HCT116 (cell line): ENCODE results near the gene CFAP99. TPM values are rescaled to one million over a fixed set of nuclear protein-coding genes. Genes with fewer than 3 reads are reported as not detected.

Experiments
- ATAC-seq: fragments of 200-7000 bp; cut with Tn5 transposase; 2 replicates; pipeline ENCODE4 v1.9.1; 2020; ENCODE audit warnings: mild to moderate bottlenecking, moderate library complexity
- BruUV-seq: library from RNA; stranded (reverse); fragments of 400-500 nt; replicated peaks from 2 replicates; lab custom pipeline; 2021; lab: Mats Ljungman, UMichigan
- CTCF ChIA-PET: fragments of 300-600 bp; sonication (Branson Sonifier 250); formaldehyde crosslinking; loops from one replicate; lab custom pipeline; 2021; ENCODE audit warnings: antibody characterized with exemption; lab: Charles Lee
- POLR2A ChIA-PET: fragments of 300-600, 350-600 bp; sonication (Branson Sonifier 250); formaldehyde crosslinking; loops from one replicate; lab custom pipeline; 2021; ENCODE audit warnings: antibody characterized with exemption; lab: Charles Lee
- RAD21 ChIA-PET, 2 experiments: fragments of 300-600 bp; sonication (Branson Sonifier 250); formaldehyde crosslinking; loops; one replicate each; lab custom pipeline; 2023; ENCODE audit warnings: low total read pairs in 2 of 2; ENCODE audit not compliant: uncharacterized antibody in 2 of 2, unreplicated experiment in 2 of 2, low non-redundant PET in 1 of 2; lab: Charles Lee
- DNase-seq: peaks from one replicate; pipeline ENCODE4 v3.0.0-alpha.2; 2010; ENCODE audit warnings: low read depth, low spot score
- H2AFZ ChIP-seq: fragments of 200-600 bp; shearing (Covaris generic), sonication (generic); 2 replicates; pipeline ENCODE4 v1.6.1; 2017; ENCODE audit warnings: low read depth, mixed run types, mixed read lengths, antibody characterized with exemption, low read length; ENCODE audit not compliant: poor library complexity, severe bottlenecking
- H3K27ac ChIP-seq: 2 replicates; pipeline ENCODE4 v1.5.1; 2012; ENCODE audit warnings: low read depth, low read length
- H3K27me3 ChIP-seq: fragments of 200-600 bp; sonication (generic); 2 replicates; pipeline ENCODE4 v1.6.1; 2016; ENCODE audit warnings: mixed run types, low read length, mixed read lengths; ENCODE audit not compliant: insufficient read depth
- H3K36me3 ChIP-seq, 2 experiments: fragments of 200-500 bp in 1 of 2; fragments of 200-600 bp in 1 of 2; sonication (Bioruptor generic) in 1 of 2; sonication (generic) in 1 of 2; 2 replicates each; pipeline versions ENCODE4 v1.5.1 to v1.6.1; 2014 to 2016; ENCODE audit warnings: low read length in 2 of 2, inconsistent platforms in 1 of 2, mixed read lengths in 1 of 2, mixed run types in 1 of 2; ENCODE audit not compliant: insufficient read depth in 2 of 2, control insufficient read depth in 1 of 2
- H3K4me1 ChIP-seq, 2 experiments: fragments of 200-600 bp in 1 of 2; sonication (generic) in 1 of 2; 2 replicates each; pipeline versions ENCODE4 v1.5.1 to v1.6.1; 2012 to 2017; ENCODE audit warnings: low read length in 2 of 2, inconsistent platforms in 1 of 2, mild to moderate bottlenecking in 1 of 2, mixed read lengths in 1 of 2, mixed run types in 1 of 2, moderate library complexity in 1 of 2; ENCODE audit not compliant: insufficient read depth in 2 of 2, control insufficient read depth in 1 of 2
- H3K4me2 ChIP-seq: fragments of 200-600 bp; sonication (generic); 2 replicates; pipeline ENCODE4 v1.6.1; 2017; ENCODE audit warnings: mixed run types, low read length, mixed read lengths
- H3K4me3 ChIP-seq, 2 experiments: fragments of 200-600 bp in 1 of 2; sonication (generic) in 1 of 2; replicated peaks in 1 of 2; 2 replicates each; pipeline ENCODE4 v1.5.1; 2011 to 2016; ENCODE audit warnings: low read length in 2 of 2, control low read depth in 1 of 2, low read depth in 1 of 2, mild to moderate bottlenecking in 1 of 2, mixed read lengths in 1 of 2, mixed run types in 1 of 2
- H3K79me2 ChIP-seq: fragments of 200-600 bp; sonication (generic); 2 replicates; pipeline ENCODE4 v1.6.1; 2017; ENCODE audit warnings: mild to moderate bottlenecking, mixed run types, low read length, moderate library complexity, mixed read lengths; ENCODE audit not compliant: insufficient read depth
- H3K9ac ChIP-seq: fragments of 200-600 bp; sonication (generic); 2 replicates; pipeline ENCODE4 v1.6.1; 2016; ENCODE audit warnings: low read length, mixed read lengths
- H3K9me2 ChIP-seq: fragments of 200-600 bp; sonication (generic), shearing (Covaris generic); 2 replicates; pipeline ENCODE4 v1.6.1; 2017; ENCODE audit warnings: mixed run types, mild to moderate bottlenecking, moderate library complexity; ENCODE audit not compliant: insufficient read depth
- H3K9me3 ChIP-seq, 2 experiments: fragments of 200-500 bp in 1 of 2; fragments of 200-600 bp in 1 of 2; sonication (Bioruptor generic) in 1 of 2; sonication (generic) in 1 of 2; 2 replicates each; pipeline ENCODE4 v1.6.1; 2014 to 2017; ENCODE audit warnings: low read length in 2 of 2, mixed read lengths in 2 of 2, inconsistent platforms in 1 of 2, low read depth in 1 of 2, mild to moderate bottlenecking in 1 of 2, mixed run types in 1 of 2, moderate library complexity in 1 of 2; ENCODE audit not compliant: control insufficient read depth in 1 of 2, insufficient read depth in 1 of 2
- H4K20me1 ChIP-seq: fragments of 200-600 bp; sonication (generic), shearing (Covaris generic); 2 replicates; pipeline ENCODE4 v1.6.1; 2017; ENCODE audit warnings: mixed run types, mild to moderate bottlenecking, moderate library complexity; ENCODE audit not compliant: insufficient read depth
- EZH2phosphoT487 ChIP-seq: fragments of 200-600 bp; IDR thresholded peaks from 2 replicates; pipeline ENCODE4 v1.6.1; 2018; ENCODE audit warnings: antibody characterized with exemption, borderline replicate concordance
- POLR2A ChIP-seq: IDR thresholded peaks from 2 replicates; pipeline ENCODE4 v1.7.0; 2011; ENCODE audit warnings: borderline replicate concordance; ENCODE audit not compliant: insufficient read depth, insufficient read length; ENCODE audit errors: extremely low read depth
- RAD21 ChIP-seq: IDR thresholded peaks from 2 replicates; pipeline ENCODE4 v1.6.1; 2012; ENCODE audit warnings: low read depth, mild to moderate bottlenecking
- REST ChIP-seq: IDR thresholded peaks from 2 replicates; pipeline ENCODE4 v1.6.1; 2012; ENCODE audit warnings: low read depth
- SIN3A ChIP-seq: IDR thresholded peaks from 2 replicates; pipeline ENCODE4 v1.6.1; 2012; ENCODE audit warnings: low read depth
- SP1 ChIP-seq: IDR thresholded peaks from 2 replicates; pipeline ENCODE4 v1.6.1; 2012; ENCODE audit warnings: low read depth
- TCF7L2 ChIP-seq: IDR thresholded peaks from 2 replicates; pipeline ENCODE4 v1.7.0; 2011; ENCODE audit warnings: borderline replicate concordance, inconsistent platforms; ENCODE audit not compliant: insufficient read depth, insufficient read length; ENCODE audit errors: extremely low read depth
- ZFX ChIP-seq: fragments of 450-650 bp; IDR thresholded peaks from 2 replicates; pipeline ENCODE4 v1.6.1; 2017
- intact Hi-C: fragments of 100-400 bp; cut with micrococcal nuclease; formaldehyde crosslinking; loops from 2 replicates; pipeline ENCODE4 v1.10.0; 2022
- total RNA-seq: library from RNA; stranded (reverse); gene quantifications from one replicate; pipeline ENCODE4 v1.2.1, GENCODE V29; 2021; ENCODE audit not compliant: unreplicated experiment
- TF ChIP-seq, protein P1 (sequence below), 3 experiments: fragments of 200-600 bp in 1 of 3; sonication (generic) in 1 of 3; IDR thresholded peaks in 2 of 3; conservative IDR thresholded peaks in 1 of 3; 2 replicates each; pipeline ENCODE4 v1.5.1; 2012 to 2017; ENCODE audit warnings: low read depth in 2 of 3, low read length in 2 of 3, antibody characterized with exemption in 1 of 3, borderline replicate concordance in 1 of 3, control low read depth in 1 of 3, mild to moderate bottlenecking in 1 of 3, mixed read lengths in 1 of 3, mixed run types in 1 of 3, moderate library complexity in 1 of 3; ENCODE audit not compliant: insufficient read depth in 1 of 3

Gene CFAP99
- total RNA-seq, 1 experiment from 2014 or later, result 0.42 TPM

DNA sequence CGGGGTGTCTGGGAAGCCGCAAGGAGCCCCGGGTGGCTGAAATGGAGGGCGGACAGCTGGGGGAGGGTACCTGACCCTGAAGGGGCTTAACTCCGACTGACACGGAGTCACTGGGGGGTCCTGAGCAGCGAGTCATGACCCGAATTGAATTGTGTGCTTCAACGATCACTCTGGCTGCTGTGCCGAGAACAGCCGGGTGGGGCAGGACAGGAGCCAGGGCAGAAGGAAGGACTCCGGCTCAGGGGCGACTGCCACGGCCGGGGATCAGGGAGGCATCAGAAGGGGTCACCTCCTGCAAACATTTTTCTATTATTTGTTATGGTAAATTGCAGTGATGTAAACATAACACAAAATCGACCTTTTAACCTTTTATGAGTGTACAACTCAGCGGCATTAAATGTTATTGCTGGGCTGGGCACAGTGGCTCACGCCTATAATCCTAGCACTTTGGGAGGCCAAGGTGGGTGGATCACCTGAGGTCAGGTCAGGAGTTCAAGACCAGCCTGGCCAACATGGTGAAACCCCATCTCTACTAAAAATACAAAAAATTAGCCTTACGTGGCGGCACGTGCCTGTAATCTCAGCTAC lies 21.9 kb upstream of the CFAP99 start:
- ChIA-PET RAD21 (no interaction called here), POLR2A (no interaction called here), CTCF (no interaction called here)
- H3K27me3 ChIP-seq, result no peaks in the 10 kb centered on the region
- H3K4me1 ChIP-seq, result peaks cover 10 to 13% of the 10 kb centered on the region in 2 experiments
- no peak overlapping the region for H3K4me2 ChIP-seq
- no peaks in the 10 kb centered on the region for H4K20me1 ChIP-seq
- intact Hi-C loops, result no loop called here
- H3K4me3 ChIP-seq, result no peak overlapping the region
- TF ChIP-seq RAD21 (no peak), EZH2phosphoT487 (no peak), ZFX (no peak)
- TF ChIP-seq, protein P1, sequence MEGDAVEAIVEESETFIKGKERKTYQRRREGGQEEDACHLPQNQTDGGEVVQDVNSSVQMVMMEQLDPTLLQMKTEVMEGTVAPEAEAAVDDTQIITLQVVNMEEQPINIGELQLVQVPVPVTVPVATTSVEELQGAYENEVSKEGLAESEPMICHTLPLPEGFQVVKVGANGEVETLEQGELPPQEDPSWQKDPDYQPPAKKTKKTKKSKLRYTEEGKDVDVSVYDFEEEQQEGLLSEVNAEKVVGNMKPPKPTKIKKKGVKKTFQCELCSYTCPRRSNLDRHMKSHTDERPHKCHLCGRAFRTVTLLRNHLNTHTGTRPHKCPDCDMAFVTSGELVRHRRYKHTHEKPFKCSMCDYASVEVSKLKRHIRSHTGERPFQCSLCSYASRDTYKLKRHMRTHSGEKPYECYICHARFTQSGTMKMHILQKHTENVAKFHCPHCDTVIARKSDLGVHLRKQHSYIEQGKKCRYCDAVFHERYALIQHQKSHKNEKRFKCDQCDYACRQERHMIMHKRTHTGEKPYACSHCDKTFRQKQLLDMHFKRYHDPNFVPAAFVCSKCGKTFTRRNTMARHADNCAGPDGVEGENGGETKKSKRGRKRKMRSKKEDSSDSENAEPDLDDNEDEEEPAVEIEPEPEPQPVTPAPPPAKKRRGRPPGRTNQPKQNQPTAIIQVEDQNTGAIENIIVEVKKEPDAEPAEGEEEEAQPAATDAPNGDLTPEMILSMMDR (IDR thresholded peaks at IDR 0.05 in 2 of 3, conservative IDR thresholded peaks at IDR 0.05 in 1 of 3; ENCODE audit: borderline replicate concordance in 1 of 3, insufficient read depth in 1 of 3, low read depth in 2 of 3, low read length in 2 of 3), result no peak
- H3K27ac ChIP-seq, result no peak overlapping the region
- H3K9ac ChIP-seq, result no peak overlapping the region
- H3K36me3 ChIP-seq, result no peaks in the 10 kb centered on the region
- H2AFZ ChIP-seq, result no peak overlapping the region
- no TSS peak for BruUV-seq
- H3K79me2 ChIP-seq, result peaks cover 9% of the 10 kb centered on the region; the same call in 1 of the 2 replicates
- H3K9me2 ChIP-seq, result no peaks in the 10 kb centered on the region
- ATAC-seq, result no peak
- DNase-seq, result no peak
- H3K9me3 ChIP-seq, result no peaks in the 10 kb centered on the region

GRCh38 chr4:2397596-2398379 lies 21.0 kb upstream of the CFAP99 start:
- H3K9me2 ChIP-seq, result no peaks in the 10 kb centered on the region
- no peaks in the 10 kb centered on the region for H3K27me3 ChIP-seq
- intact Hi-C loops, result no loop called here
- ChIA-PET POLR2A (no interaction called here), RAD21 (no interaction called here), CTCF (no interaction called here)
- peaks cover 19 to 22% of the 10 kb centered on the region in 2 experiments for H3K4me1 ChIP-seq
- H3K4me2 ChIP-seq, result no peak overlapping the region
- DNase-seq (no peak), ATAC-seq (no peak)
- H3K36me3 ChIP-seq, result no peaks in the 10 kb centered on the region
- peaks cover 13% of the 10 kb centered on the region; the same call in 1 of the 2 replicates for H3K79me2 ChIP-seq
- H3K4me3 ChIP-seq, result no peak overlapping the region
- no peak overlapping the region for H3K9ac ChIP-seq
- no peak overlapping the region for H2AFZ ChIP-seq
- H3K9me3 ChIP-seq, result no peaks in the 10 kb centered on the region
- no peak overlapping the region for H3K27ac ChIP-seq
- H4K20me1 ChIP-seq, result no peaks in the 10 kb centered on the region
- no TSS peak for BruUV-seq
- TF ChIP-seq SIN3A (no peak), TCF7L2 (no peak), POLR2A (no peak), SP1 (no peak), REST (no peak)
- TF ChIP-seq, protein P1 (IDR thresholded peaks at IDR 0.05 in 2 of 3, conservative IDR thresholded peaks at IDR 0.05 in 1 of 3; ENCODE audit: borderline replicate concordance in 1 of 3, insufficient read depth in 1 of 3, low read depth in 2 of 3, low read length in 2 of 3), result no peak
